T-helper 2 cell treated with Interferon-gamma antibody and Interleukin-4, amounts not matched to agents 100 ng/mL and 5 ng/mL, for 36 hours (primary cell): ENCODE measurements around the gene KRT80. TPM values are rescaled to one million over a fixed set of nuclear protein-coding genes. Genes with fewer than 3 reads are reported as not detected.

ENCODE experiments used
- intact Hi-C: fragments of 100-400 bp; cut with micrococcal nuclease; formaldehyde crosslinking; loops from one replicate; pipeline ENCODE4 v1.15.1; 2023
- total RNA-seq: library from RNA; stranded (reverse); gene quantifications from 2 replicates; pipeline ENCODE4 v1.2.3, GENCODE V29; 2022

KRT80 gene
- total RNA-seq, 1 donor from 2014 or later, result not detected

- intact Hi-C loops, result no loop called here
These were observed 9.4 kb downstream of the KRT80 start for GRCh38 chr12:52182384-52182783.

- intact Hi-C loops, result no loop called here
These were observed 10.1 kb downstream of the KRT80 start for GRCh38 chr12:52181746-52182145.

GRCh38 chr12:52180971-52181628 is 10.7 kb downstream of the KRT80 start:
- intact Hi-C loops, result no loop called here

DNA sequence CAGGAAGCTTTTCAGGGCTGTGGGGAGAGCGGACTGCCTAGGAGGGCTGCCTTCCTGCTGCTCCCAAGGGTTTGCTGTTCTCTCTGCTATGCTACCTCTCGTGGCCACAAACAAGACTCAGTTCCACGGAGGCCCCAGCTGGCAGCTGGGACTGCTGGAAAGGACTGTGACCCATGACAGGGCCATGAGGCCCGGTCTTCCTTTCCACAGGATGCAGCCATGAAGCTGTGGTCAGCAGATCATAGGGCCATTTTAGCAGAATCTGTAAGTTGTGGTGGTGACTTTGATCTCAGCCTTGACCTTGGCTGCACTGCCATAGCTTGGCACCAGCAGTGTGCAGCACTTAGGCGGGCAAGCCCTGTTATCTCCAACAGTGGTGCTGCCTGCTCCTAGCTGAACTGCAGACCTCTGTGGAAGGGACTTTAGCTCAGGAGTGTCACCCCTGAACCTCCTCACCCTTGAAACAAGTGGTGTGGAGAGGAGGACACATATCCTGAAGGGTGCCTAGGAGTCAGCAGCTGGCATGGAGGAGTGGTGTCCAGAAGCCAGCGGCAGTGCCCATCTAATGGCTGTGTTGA is 12.3 kb downstream of the KRT80 start:
- intact Hi-C loops, result no loop called here

GRCh38 chr12:52178984-52179383 is 12.8 kb downstream of the KRT80 start:
- intact Hi-C loops, result no loop called here

- intact Hi-C loops, result no loop called here
These were observed 13.4 kb downstream of the KRT80 start for GRCh38 chr12:52178443-52178842.

DNA sequence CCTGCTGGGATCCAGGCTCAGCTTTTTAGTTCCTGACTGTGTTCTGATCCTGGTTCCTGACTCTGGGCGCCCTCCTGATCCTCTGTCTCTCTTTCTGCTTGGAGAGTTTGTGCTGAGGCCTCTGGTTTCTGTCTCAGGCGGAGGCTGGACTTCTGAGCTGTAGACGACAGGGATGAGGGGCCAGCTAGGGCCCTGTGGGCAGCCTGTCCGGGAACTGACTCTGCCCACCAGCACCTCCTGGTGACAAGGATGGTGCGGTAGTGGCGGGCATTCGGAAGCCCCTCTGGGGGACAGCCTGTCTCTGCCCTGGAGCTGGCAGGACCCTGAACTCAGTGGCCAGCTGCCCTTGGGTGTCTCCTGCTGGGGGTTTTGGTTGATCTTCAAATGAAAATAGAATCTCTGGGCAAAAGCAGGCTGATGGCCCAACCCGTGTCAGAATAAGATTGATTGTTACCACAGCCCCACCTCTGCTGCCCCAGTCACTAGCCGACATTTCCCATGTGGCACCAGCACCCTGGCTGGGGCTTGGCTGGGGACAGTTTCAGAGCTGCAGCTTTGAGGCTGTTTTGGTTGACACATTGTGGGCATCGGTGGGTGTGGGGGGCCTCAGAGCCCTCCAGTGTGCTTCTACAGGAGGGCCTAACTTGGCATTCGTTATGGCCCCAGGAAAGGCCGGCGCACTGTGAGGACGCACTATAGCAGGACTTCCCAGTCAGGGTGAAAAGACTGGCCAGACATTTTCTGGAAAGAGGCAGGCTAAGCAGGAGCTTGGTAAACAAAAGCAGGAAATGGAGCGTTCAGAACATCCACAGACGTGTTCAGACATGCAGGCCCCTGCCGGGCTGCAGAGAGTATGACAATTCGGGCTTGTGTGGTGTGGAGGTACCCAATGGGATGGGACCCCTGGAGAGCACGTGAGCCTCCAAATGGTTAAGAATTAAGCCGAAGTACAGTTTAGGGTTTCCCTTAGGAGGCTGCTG is 16.2 kb downstream of the KRT80 start:
- intact Hi-C loops, result no loop called here

DNA sequence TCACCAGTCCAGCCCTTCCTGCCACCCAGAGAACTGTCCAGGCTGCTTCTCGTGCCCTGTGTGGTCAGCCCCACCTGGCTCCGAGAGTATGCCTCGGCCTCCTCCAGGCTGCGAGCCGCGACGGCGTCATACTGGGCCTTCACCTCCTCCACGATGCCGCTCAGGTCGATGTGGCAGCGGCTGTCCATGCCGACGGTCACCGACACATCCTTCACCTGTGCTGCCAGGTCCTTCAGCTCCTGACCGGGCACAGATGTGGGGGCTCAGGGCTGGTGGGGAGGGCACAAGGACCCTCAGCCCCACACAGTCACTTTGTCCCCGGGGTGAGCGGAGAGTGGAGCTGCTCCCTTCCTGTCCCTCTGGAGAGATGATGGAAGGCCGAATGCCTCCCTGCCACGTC is 18.3 kb downstream of the KRT80 start:
- intact Hi-C loops, result no loop called here

GRCh38 chr12:52172956-52173355 is 18.9 kb downstream of the KRT80 start:
- intact Hi-C loops, result no loop called here

- intact Hi-C loops, result no loop called here
These were observed 19.8 kb downstream of the KRT80 start for GRCh38 chr12:52171950-52172512.

DNA sequence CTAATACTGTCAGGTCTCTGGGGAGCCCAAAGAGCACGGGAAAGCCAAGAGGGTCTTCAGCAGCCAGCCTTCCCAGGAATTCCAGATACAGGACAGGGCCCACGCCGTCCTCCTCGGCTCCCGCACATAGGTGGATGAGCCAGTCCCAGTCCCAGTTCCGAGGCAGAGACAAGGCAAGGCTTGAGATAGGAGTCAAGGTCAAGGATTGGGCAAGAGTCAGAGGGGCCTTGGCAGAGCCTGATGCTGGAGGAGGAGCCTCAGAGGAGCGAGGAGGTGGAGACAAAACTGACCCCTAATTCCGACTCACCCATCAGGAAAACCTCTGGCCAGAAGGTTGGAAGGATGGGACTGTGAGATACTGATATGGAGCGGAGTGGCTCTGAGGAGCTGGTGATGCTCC is 21.0 kb downstream of the KRT80 start:
- intact Hi-C loops, result no loop called here

GRCh38 chr12:52169886-52170285 is 21.9 kb downstream of the KRT80 start:
- intact Hi-C loops, result no loop called here

GRCh38 chr12:52168019-52168717 is 23.6 kb downstream of the KRT80 start:
- intact Hi-C loops, result no loop called here

GRCh38 chr12:52167526-52167925 is 24.3 kb downstream of the KRT80 start:
- intact Hi-C loops, result no loop called here

DNA sequence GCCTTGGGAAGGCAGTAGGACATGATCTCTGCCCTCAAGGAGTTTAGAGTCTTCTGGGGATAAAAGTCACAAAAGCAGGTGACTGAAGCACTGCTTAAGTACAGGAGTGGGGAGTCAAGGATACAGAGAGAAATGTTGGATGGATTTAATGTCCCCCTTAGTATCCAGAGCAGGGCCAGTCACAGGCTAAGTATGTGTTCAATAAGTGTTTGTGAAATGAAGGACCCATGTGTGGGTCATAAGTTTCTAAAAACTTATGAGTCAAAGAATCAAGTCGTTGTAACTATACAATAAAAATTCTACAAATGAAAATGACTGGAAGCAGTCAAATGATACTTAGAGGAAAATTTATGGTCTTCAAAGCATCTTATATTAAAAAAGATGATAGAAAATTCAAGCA is 25.1 kb downstream of the KRT80 start:
- intact Hi-C loops, result no loop called here

DNA sequence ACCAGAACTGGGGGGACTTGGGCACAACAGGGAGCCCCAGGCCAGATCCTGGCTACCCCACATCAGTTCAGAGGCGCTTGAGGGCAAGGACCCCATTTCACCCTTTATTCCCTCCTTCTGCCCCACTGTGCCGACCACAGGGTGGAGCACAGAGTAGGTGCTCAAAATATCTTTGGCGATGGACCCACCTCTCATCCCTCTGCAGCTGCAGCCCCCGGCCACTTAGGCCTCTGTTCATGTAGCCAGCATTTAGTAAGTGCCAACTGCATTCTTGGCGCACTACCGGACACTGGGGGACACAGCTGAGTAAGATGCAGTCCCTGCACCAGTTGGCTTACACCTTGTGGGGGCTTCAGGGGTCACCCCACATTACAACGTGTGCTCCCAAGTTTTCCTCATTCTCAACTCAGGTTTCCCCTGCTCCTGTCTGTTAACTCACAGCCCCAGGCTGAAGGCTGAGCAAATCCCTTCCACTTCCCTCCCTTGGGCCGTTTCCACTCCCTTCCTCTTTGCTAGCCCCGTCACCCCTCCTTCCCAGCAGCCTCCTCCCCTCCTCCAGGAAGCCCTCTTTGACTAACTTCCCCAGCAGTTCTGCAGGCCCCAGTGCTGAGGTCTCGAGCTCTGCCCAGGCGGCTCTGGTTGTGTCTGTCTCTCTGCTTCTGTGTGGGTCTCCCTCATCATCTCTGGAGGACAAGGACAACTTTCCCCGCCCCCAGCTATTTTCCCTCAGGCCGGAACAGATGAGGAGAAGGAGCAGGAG is 26.5 kb downstream of the KRT80 start:
- intact Hi-C loops, result no loop called here

GRCh38 chr12:52164624-52165023 is 27.2 kb downstream of the KRT80 start:
- intact Hi-C loops, result no loop called here

DNA sequence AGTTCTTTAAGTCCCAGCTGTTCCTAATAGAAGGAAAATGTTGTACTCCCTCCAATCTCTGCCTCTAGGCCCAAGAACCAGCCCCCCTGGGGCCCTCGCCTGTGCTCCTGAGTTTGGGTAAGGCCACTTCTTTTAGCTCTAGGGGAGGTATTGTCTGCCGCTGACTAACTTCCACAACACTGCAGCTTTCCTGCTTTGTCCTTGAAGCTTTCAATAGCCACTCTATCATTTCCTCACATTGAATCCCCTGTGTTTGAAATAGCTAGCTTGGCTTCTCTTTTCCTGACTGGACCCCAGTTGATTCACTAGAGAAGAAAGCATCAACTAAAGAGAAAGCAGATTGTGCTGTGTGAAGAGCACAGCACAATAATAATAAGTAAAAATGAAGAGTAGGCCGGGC is 28.8 kb downstream of the KRT80 start:
- intact Hi-C loops, result no loop called here

- intact Hi-C loops, result no loop called here
These were observed 31.6 kb downstream of the KRT80 start for GRCh38 chr12:52160200-52160599.

DNA sequence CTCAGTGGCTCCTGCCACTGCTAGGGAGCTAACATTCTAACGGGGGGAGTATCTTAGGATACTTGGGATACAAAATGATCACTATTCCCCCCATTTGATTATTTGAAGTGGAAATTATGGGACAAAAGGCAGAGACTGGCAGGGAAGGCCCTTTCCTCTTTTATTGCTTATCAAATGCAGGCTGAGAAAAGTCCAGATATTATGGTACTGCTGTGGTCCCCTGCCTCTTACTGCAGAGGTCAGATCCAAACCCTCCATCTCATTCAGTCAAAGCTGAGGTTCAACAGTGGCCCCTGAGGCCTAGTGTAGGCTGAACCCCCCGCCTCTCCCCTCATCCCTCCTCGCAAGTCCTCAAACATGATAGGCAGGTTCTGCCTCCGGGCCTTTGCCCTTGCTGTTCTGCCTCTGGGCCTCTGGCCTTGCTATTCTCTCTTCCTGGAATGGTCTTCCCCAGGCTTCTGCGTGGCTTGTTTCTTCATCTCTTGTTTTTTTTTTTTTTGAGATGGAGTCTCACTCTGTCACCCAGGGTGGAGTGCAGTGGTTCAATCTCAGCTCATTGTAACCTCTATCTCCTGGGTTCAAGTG is 34.2 kb downstream of the KRT80 start:
- intact Hi-C loops, result loop anchor here (2.0 to 10.0 kb wide), 4 partner anchors 347 to 823 kb away; no protein-coding TSS in a partner anchor
